PC-9 (cell line): Measurements from ENCODE around the gene NR6A1.

Experiments used
- EZH2 ChIP-seq: fragments of 200-600 bp; sonication (generic); IDR thresholded peaks from 2 replicates; pipeline ENCODE4 v1.8.0; 2017; ENCODE audit warnings: antibody characterized with exemption, low read depth
- TF ChIP-seq, protein P1 (sequence below): fragments of 200-600 bp; sonication (generic); conservative IDR thresholded peaks from 2 replicates; pipeline ENCODE4 v1.6.1; 2017; ENCODE audit warnings: mixed run types, antibody characterized with exemption, mild to moderate bottlenecking, moderate library complexity

DNA sequence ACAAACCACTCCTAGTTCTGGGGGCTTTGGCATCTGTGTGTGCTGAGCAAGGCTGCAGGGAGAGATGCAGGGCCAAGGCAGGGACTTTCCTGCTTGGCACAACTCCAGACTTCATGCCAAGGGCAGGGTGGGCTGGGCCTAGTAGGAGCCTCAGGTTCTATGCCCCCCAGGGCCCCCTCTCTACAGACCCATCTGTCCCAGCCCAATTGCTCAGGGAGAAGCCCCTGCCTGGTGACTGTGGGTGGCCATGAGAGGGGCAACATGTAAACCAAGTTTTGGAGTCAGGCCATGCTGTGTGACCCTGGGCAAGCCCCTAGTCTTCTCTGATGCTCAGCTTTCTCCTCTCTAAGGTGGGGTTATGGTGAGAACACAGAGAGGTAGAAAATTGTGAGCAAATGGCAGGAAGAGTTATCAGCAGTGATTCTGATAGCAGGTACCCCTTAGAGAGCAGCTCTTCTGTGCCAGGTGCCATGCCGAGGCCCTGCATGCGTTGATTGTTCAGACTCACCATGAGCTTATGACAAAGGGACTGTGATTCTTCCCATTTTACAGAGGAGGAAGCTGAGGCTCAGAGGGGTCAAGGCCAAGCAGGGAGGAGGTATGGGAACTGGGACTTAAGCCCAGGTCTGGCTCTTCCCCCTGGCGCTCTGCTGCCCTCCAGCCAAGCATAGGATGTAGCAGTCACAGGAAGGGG lies 11.0 kb upstream of the NR6A1 start:
- TF ChIP-seq, protein P1, sequence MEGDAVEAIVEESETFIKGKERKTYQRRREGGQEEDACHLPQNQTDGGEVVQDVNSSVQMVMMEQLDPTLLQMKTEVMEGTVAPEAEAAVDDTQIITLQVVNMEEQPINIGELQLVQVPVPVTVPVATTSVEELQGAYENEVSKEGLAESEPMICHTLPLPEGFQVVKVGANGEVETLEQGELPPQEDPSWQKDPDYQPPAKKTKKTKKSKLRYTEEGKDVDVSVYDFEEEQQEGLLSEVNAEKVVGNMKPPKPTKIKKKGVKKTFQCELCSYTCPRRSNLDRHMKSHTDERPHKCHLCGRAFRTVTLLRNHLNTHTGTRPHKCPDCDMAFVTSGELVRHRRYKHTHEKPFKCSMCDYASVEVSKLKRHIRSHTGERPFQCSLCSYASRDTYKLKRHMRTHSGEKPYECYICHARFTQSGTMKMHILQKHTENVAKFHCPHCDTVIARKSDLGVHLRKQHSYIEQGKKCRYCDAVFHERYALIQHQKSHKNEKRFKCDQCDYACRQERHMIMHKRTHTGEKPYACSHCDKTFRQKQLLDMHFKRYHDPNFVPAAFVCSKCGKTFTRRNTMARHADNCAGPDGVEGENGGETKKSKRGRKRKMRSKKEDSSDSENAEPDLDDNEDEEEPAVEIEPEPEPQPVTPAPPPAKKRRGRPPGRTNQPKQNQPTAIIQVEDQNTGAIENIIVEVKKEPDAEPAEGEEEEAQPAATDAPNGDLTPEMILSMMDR, result no peak
- TF ChIP-seq EZH2, result no peak
